Smooth muscle cell (in vitro differentiated cells): Measurements from ENCODE around the gene FAM131C. TPM values are rescaled to one million over a fixed set of nuclear protein-coding genes. Genes with fewer than 3 reads are reported as not detected.

Experiments
- DNase-seq: peaks from one replicate; lab custom pipeline; 2025; ENCODE audit not compliant: unreplicated experiment; lab: John Stamatoyannopoulos, UW
- H2AFZ ChIP-seq: fragments of 200-600 bp; sonication (generic); 2 replicates; pipeline ENCODE4 v1.6.0; 2016; ENCODE audit warnings: antibody characterized with exemption, low read depth, mild to moderate bottlenecking
- H3F3A ChIP-seq: fragments of 200-600 bp; sonication (generic); 2 replicates; pipeline ENCODE4 v1.6.0; 2017; ENCODE audit warnings: antibody characterized with exemption, low read depth
- H3K27ac ChIP-seq: fragments of 200-600 bp; sonication (generic); 2 replicates; pipeline ENCODE4 v1.5.1; 2016; ENCODE audit warnings: low read depth, mild to moderate bottlenecking
- H3K27me3 ChIP-seq: fragments of 200-600 bp; sonication (generic); 2 replicates; pipeline ENCODE4 v1.6.1; 2016; ENCODE audit warnings: low read depth, mild to moderate bottlenecking
- H3K36me3 ChIP-seq: fragments of 200-600 bp; sonication (generic); 2 replicates; pipeline ENCODE4 v1.5.1; 2016; ENCODE audit warnings: low read depth
- H3K4me1 ChIP-seq: fragments of 200-600 bp; sonication (generic); 2 replicates; pipeline ENCODE4 v1.5.1; 2016; ENCODE audit warnings: low read depth
- H3K4me2 ChIP-seq: fragments of 200-600 bp; sonication (generic); 2 replicates; pipeline ENCODE4 v1.6.0; 2016; ENCODE audit warnings: mild to moderate bottlenecking
- H3K4me3 ChIP-seq: fragments of 200-600 bp; sonication (generic); 2 replicates; pipeline ENCODE4 v1.5.1; 2016; ENCODE audit warnings: mild to moderate bottlenecking
- H3K79me2 ChIP-seq: fragments of 200-600 bp; sonication (generic); 2 replicates; pipeline ENCODE4 v1.6.0; 2016; ENCODE audit warnings: low read depth, mild to moderate bottlenecking
- H3K9ac ChIP-seq: fragments of 200-600 bp; sonication (generic); 2 replicates; pipeline ENCODE4 v1.6.0; 2016; ENCODE audit warnings: low read depth
- H3K9me3 ChIP-seq: fragments of 200-600 bp; sonication (generic); replicated peaks from 2 replicates; pipeline ENCODE4 v1.5.1; 2016; ENCODE audit warnings: low read depth
- H4K20me1 ChIP-seq: fragments of 200-600 bp; sonication (generic); 2 replicates; pipeline ENCODE4 v1.6.0; 2016; ENCODE audit warnings: low read depth
- WGBS: methylation state at CpG from one replicate; pipeline ENCODE4 v1.1.7; 2016; ENCODE audit warnings: low lambda C conversion rate; 5-methylcytosine and 5-hydroxymethylcytosine counted together
- polyA plus RNA-seq: library from polyadenylated mRNA; unstranded; fragments of >200 nt; fragmentation: Nextera tagmentation; extraction: Ambion mirVana; gene quantifications from 2 replicates; pipeline ENCODE4 v1.2.1, GENCODE V29; 2016
- total RNA-seq: library from RNA; depleted of rRNA; stranded (reverse); fragments of >200 nt; gene quantifications from 2 replicates; pipeline ENCODE4 v1.2.3, GENCODE V29; 2014
- TF ChIP-seq, protein P1 (sequence below): fragments of 200-600 bp; sonication (generic); IDR thresholded peaks from 2 replicates; pipeline ENCODE4 v1.5.1; 2017; ENCODE audit warnings: borderline replicate concordance, mild to moderate bottlenecking, antibody characterized with exemption; ENCODE audit not compliant: insufficient read depth, poor library complexity, severe bottlenecking

Gene FAM131C
- total and polyA plus RNA-seq, 2 experiments from 2014 or later: 1.4 to 1.5 TPM

DNA sequence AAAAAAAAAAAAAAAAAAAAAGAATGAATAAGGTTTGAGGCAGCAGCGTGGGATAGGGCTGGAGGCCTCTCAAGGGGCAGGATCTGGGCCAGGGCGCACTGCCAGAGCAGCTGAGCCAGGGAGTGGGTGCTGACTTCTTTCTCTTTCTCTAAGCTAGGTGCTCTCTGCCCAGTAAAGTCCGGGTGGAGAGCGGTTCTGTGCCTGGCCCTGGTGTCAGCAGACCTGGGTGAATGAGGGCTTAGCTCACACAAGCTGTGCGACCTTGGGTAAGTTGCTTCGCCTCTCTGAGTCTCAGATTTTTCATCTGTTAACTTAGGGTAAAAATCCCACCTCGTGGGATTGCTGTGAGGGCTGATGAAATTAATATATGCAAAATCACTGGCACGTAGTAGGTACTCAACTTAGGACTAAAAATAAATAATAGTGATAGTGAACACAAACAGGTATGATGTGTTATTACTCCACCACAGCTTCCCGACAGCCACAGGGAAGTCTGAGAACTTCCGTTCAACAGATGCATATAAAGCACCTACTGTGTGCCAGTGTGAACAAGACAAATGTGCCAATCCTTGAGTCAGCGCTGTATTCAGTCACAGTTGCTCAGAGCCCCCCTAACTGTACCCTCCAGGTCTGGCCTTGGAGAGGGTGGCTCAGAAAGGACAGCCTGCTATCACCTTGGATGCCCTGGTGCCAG, 2.0 kb upstream of the FAM131C start:
- no peaks in the 10 kb centered on the region for H4K20me1 ChIP-seq
- WGBS: 88% methylated on average over 11 of the region's 11 CpGs
- peaks cover 8% of the 10 kb centered on the region for H3K4me1 ChIP-seq
- TF ChIP-seq, protein P1, sequence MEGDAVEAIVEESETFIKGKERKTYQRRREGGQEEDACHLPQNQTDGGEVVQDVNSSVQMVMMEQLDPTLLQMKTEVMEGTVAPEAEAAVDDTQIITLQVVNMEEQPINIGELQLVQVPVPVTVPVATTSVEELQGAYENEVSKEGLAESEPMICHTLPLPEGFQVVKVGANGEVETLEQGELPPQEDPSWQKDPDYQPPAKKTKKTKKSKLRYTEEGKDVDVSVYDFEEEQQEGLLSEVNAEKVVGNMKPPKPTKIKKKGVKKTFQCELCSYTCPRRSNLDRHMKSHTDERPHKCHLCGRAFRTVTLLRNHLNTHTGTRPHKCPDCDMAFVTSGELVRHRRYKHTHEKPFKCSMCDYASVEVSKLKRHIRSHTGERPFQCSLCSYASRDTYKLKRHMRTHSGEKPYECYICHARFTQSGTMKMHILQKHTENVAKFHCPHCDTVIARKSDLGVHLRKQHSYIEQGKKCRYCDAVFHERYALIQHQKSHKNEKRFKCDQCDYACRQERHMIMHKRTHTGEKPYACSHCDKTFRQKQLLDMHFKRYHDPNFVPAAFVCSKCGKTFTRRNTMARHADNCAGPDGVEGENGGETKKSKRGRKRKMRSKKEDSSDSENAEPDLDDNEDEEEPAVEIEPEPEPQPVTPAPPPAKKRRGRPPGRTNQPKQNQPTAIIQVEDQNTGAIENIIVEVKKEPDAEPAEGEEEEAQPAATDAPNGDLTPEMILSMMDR: no peak
- no peak overlapping the region for H2AFZ ChIP-seq
- no peak overlapping the region for H3K4me3 ChIP-seq
- peak overlapping the region; percentile 35 for H3K9ac ChIP-seq
- H3K4me2 ChIP-seq: peak overlapping the region; percentile 48
- H3K9me3 ChIP-seq: no peaks in the 10 kb centered on the region
- no peaks in the 10 kb centered on the region for H3K36me3 ChIP-seq
- DNase-seq: no peak
- peaks cover 10% of the 10 kb centered on the region for H3K27me3 ChIP-seq
- H3K27ac ChIP-seq: peak overlapping the region; percentile 55
- H3F3A ChIP-seq: no peaks in the 10 kb centered on the region
- no peaks in the 10 kb centered on the region for H3K79me2 ChIP-seq

DNA sequence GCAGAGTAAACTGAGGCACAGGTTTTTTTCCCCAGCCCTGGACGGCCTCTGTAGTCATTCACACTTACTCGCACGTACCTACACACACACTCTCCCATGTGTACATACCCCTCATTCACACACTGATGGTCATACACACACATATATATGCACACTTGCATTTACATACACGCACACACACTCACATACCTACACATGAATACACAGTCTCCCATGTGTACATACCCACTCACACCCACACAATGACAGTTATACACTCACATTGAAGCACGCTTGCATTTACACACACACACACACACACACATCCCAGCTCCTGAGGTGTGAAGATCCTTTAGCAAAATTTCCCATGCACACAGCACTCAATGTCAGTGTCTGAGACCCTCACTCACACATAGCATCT, 766 bp upstream of the FAM131C start:
- peaks cover 7% of the 10 kb centered on the region for H3K4me1 ChIP-seq
- H2AFZ ChIP-seq: no peak overlapping the region
- DNase-seq: no peak
- H3K79me2 ChIP-seq: no peaks in the 10 kb centered on the region
- H3K4me3 ChIP-seq: no peak overlapping the region
- 86% methylated on average over 4 of the region's 5 CpGs for WGBS
- H3K9me3 ChIP-seq: no peaks in the 10 kb centered on the region
- peaks cover 10% of the 10 kb centered on the region for H3K27me3 ChIP-seq
- H3K27ac ChIP-seq: no peak overlapping the region
- no peaks in the 10 kb centered on the region for H3F3A ChIP-seq
- H3K9ac ChIP-seq: no peak overlapping the region
- H4K20me1 ChIP-seq: no peaks in the 10 kb centered on the region
- no peaks in the 10 kb centered on the region for H3K36me3 ChIP-seq
- TF ChIP-seq, protein P1: no peak
- H3K4me2 ChIP-seq: peak overlapping the region; percentile 91

- no peak overlapping the region for H3K9ac ChIP-seq
- H3K4me1 ChIP-seq: peaks cover 11% of the 10 kb centered on the region
- peak overlapping the region; percentile 91 for H3K4me2 ChIP-seq
- H3K27ac ChIP-seq: no peak overlapping the region
- 4% methylated on average over 13 of the region's 49 CpGs for WGBS
- H3K9me3 ChIP-seq: no peaks in the 10 kb centered on the region
- TF ChIP-seq, protein P1: peak; percentile 7
- no peaks in the 10 kb centered on the region for H3K79me2 ChIP-seq
- no peaks in the 10 kb centered on the region for H3K36me3 ChIP-seq
- no peaks in the 10 kb centered on the region for H3F3A ChIP-seq
- peaks cover 10% of the 10 kb centered on the region for H3K27me3 ChIP-seq
- DNase-seq: no peak
- no peaks in the 10 kb centered on the region for H4K20me1 ChIP-seq
- no peak overlapping the region for H2AFZ ChIP-seq
- peak overlapping the region; percentile 50 for H3K4me3 ChIP-seq
These were observed 601 bp downstream of the FAM131C start for GRCh38 chr1:16072616-16073484.
